GM21529 (cell line): ENCODE results near the gene NPNT.

Experiments used
- ATAC-seq: cut with Tn5 transposase; IDR thresholded peaks from one replicate; pipeline ENCODE4 v1.9.1; 2021; ENCODE audit not compliant: unreplicated experiment

NPNT gene

GRCh38 chr4:106017975-106018374 is 122.7 kb downstream of the NPNT start:
- ATAC-seq, result no peak

GRCh38 chr4:106019771-106020170 is 124.5 kb downstream of the NPNT start:
- no peak for ATAC-seq
